Ishikawa (cell line): ENCODE measurements around the gene MLLT3.

Source experiments
- CEBPB ChIP-seq: IDR thresholded peaks from 2 replicates; pipeline ENCODE4 v1.6.1; 2012
- CREB1 ChIP-seq: IDR thresholded peaks from 2 replicates; pipeline ENCODE4 v1.6.1; 2012; ENCODE audit warnings: low read depth
- EGR1 ChIP-seq: IDR thresholded peaks from 2 replicates; pipeline ENCODE4 v1.6.1; 2012
- EP300 ChIP-seq: IDR thresholded peaks from 2 replicates; pipeline ENCODE4 v1.6.1; 2012; ENCODE audit warnings: borderline replicate concordance
- FOXM1 ChIP-seq: IDR thresholded peaks from 2 replicates; pipeline ENCODE4 v1.6.1; 2012; ENCODE audit warnings: low read depth, borderline replicate concordance
- MAX ChIP-seq: IDR thresholded peaks from 2 replicates; pipeline ENCODE4 v1.6.1; 2012
- NFIC ChIP-seq: IDR thresholded peaks from 2 replicates; pipeline ENCODE4 v1.6.1; 2012
- RAD21 ChIP-seq: IDR thresholded peaks from 2 replicates; pipeline ENCODE4 v1.6.1; 2012; ENCODE audit warnings: low read depth
- TAF1 ChIP-seq: IDR thresholded peaks from 2 replicates; pipeline ENCODE4 v1.6.1; 2012; ENCODE audit warnings: low read depth, mild to moderate bottlenecking
- TCF12 ChIP-seq: IDR thresholded peaks from 2 replicates; pipeline ENCODE4 v1.6.1; 2012; ENCODE audit warnings: low read depth
- TEAD4 ChIP-seq: IDR thresholded peaks from 2 replicates; pipeline ENCODE4 v1.6.1; 2012
- YY1 ChIP-seq: IDR thresholded peaks from 2 replicates; pipeline ENCODE4 v1.6.1; 2012; ENCODE audit warnings: low read depth
- ZBTB7A ChIP-seq: IDR thresholded peaks from 2 replicates; pipeline ENCODE4 v1.6.1; 2012; ENCODE audit warnings: low read depth
- TF ChIP-seq, protein P1 (sequence below): IDR thresholded peaks from 2 replicates; pipeline ENCODE4 v1.6.1; 2012
- TF ChIP-seq, protein P2 (sequence below): IDR thresholded peaks from 2 replicates; pipeline ENCODE4 v1.6.1; 2012; ENCODE audit warnings: low read depth, mild to moderate bottlenecking

The MLLT3 gene

GRCh38 chr9:20606652-20607051, 15.6 kb downstream of the MLLT3 start:
- TF ChIP-seq, protein P1, sequence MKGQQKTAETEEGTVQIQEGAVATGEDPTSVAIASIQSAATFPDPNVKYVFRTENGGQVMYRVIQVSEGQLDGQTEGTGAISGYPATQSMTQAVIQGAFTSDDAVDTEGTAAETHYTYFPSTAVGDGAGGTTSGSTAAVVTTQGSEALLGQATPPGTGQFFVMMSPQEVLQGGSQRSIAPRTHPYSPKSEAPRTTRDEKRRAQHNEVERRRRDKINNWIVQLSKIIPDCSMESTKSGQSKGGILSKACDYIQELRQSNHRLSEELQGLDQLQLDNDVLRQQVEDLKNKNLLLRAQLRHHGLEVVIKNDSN, result no peak

DNA sequence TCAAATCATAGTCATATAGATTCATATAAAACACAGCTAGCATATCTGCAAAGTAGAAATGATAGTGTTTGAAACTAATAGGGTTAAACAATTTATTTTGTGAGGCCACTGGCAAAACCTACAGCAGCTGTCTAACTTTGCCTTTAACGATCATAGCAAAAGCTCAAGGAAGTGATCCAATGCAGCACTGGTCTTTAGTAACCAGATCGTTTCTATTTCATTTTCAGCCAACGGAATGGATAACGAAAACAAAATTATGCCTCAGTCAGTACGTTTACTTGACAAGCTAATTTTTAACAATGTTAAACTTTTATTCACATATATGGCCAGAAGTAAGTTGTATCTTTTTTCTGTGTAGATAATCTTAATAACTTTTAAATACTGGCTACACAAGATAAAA, 17.7 kb downstream of the MLLT3 start:
- TF ChIP-seq NFIC (no peak), CEBPB (no peak), ZBTB7A (no peak), RAD21 (no peak), EGR1 (no peak), EP300 (no peak), TAF1 (no peak), TEAD4 (no peak), TCF12 (no peak), FOXM1 (no peak), CREB1 (no peak), YY1 (no peak), MAX (no peak)
- TF ChIP-seq, protein P2, sequence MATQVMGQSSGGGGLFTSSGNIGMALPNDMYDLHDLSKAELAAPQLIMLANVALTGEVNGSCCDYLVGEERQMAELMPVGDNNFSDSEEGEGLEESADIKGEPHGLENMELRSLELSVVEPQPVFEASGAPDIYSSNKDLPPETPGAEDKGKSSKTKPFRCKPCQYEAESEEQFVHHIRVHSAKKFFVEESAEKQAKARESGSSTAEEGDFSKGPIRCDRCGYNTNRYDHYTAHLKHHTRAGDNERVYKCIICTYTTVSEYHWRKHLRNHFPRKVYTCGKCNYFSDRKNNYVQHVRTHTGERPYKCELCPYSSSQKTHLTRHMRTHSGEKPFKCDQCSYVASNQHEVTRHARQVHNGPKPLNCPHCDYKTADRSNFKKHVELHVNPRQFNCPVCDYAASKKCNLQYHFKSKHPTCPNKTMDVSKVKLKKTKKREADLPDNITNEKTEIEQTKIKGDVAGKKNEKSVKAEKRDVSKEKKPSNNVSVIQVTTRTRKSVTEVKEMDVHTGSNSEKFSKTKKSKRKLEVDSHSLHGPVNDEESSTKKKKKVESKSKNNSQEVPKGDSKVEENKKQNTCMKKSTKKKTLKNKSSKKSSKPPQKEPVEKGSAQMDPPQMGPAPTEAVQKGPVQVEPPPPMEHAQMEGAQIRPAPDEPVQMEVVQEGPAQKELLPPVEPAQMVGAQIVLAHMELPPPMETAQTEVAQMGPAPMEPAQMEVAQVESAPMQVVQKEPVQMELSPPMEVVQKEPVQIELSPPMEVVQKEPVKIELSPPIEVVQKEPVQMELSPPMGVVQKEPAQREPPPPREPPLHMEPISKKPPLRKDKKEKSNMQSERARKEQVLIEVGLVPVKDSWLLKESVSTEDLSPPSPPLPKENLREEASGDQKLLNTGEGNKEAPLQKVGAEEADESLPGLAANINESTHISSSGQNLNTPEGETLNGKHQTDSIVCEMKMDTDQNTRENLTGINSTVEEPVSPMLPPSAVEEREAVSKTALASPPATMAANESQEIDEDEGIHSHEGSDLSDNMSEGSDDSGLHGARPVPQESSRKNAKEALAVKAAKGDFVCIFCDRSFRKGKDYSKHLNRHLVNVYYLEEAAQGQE, result no peak
- TF ChIP-seq, protein P1, result no peak

DNA sequence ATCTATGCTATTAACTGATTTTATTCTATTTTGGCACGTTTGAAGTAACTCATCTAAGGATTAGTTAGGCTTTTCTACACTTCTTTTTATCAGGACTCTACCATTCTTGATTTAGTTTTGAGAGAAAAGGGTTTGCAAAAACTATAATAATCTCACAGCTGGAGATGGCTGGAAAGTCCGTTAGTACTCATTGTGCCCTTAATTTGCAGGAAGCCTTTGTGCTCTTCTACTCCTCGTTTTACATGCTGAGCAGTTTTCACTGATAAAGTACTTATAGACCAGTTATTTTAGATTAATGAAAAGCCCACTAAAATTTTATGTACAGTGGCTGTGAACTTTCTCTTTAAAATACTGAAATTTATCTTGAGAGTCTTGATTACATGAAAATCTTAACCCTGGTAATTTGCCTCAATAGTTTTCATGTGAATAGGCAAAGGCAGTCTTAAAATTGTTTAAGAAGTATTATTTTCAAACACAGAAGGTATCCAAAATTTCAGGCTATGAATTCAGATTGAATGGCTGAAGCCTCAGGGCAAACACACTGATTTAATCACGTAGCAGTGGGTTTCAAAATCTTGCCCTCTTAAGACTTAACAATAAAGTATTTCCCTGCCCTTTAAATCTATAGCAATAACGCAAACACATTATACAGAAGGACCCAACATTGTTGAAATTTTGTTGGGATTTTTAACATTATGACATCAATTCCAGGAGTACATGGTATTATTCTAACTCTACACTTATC, 18.6 kb downstream of the MLLT3 start:
- TF ChIP-seq CEBPB, result no peak
- no peak for TF ChIP-seq TEAD4
- TF ChIP-seq CREB1, result no peak
- TF ChIP-seq TAF1, result no peak
- TF ChIP-seq FOXM1, result no peak
- no peak for TF ChIP-seq ZBTB7A
- TF ChIP-seq RAD21, result no peak
- no peak for TF ChIP-seq EGR1
- TF ChIP-seq, protein P2, result no peak
- no peak for TF ChIP-seq NFIC
- TF ChIP-seq, protein P1, result no peak
- no peak for TF ChIP-seq MAX
- no peak for TF ChIP-seq YY1
- no peak for TF ChIP-seq TCF12

- no peak for TF ChIP-seq ZBTB7A
- no peak for TF ChIP-seq CREB1
- no peak for TF ChIP-seq EGR1
- TF ChIP-seq EP300, result no peak
- no peak for TF ChIP-seq FOXM1
- TF ChIP-seq TEAD4, result no peak
- no peak for TF ChIP-seq TAF1
- no peak for TF ChIP-seq YY1
- no peak for TF ChIP-seq TCF12
- TF ChIP-seq RAD21, result no peak
- TF ChIP-seq, protein P1, result no peak
- no peak for TF ChIP-seq CEBPB
- TF ChIP-seq MAX, result no peak
- TF ChIP-seq, protein P2, result no peak
- TF ChIP-seq NFIC, result no peak
Observed at GRCh38 chr9:20601292-20601691, 21.0 kb downstream of the MLLT3 start.
